GM12873 (cell line): ENCODE measurements around the gene CSNK2A2.

Source experiments
- TF ChIP-seq, protein P1 (sequence below): IDR thresholded peaks from 2 replicates; pipeline ENCODE4 v1.5.1; 2012; ENCODE audit warnings: low read depth, mild to moderate bottlenecking, moderate library complexity, low read length, control low read depth; ENCODE audit not compliant: insufficient read depth; ENCODE audit errors: missing control alignments

The CSNK2A2 gene

GRCh38 chr16:58212824-58213655 lies 15.1 kb upstream of the CSNK2A2 start:
- TF ChIP-seq, protein P1, sequence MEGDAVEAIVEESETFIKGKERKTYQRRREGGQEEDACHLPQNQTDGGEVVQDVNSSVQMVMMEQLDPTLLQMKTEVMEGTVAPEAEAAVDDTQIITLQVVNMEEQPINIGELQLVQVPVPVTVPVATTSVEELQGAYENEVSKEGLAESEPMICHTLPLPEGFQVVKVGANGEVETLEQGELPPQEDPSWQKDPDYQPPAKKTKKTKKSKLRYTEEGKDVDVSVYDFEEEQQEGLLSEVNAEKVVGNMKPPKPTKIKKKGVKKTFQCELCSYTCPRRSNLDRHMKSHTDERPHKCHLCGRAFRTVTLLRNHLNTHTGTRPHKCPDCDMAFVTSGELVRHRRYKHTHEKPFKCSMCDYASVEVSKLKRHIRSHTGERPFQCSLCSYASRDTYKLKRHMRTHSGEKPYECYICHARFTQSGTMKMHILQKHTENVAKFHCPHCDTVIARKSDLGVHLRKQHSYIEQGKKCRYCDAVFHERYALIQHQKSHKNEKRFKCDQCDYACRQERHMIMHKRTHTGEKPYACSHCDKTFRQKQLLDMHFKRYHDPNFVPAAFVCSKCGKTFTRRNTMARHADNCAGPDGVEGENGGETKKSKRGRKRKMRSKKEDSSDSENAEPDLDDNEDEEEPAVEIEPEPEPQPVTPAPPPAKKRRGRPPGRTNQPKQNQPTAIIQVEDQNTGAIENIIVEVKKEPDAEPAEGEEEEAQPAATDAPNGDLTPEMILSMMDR = no peak

- TF ChIP-seq, protein P1 = no peak
Measured at GRCh38 chr16:58211846-58212245, 13.9 kb upstream of the CSNK2A2 start.

- TF ChIP-seq, protein P1 = no peak
Measured at GRCh38 chr16:58211245-58211644, 13.3 kb upstream of the CSNK2A2 start.

GRCh38 chr16:58205276-58206036 lies 7.5 kb upstream of the CSNK2A2 start:
- TF ChIP-seq, protein P1 = no peak

GRCh38 chr16:58201163-58201562 lies 3.3 kb upstream of the CSNK2A2 start:
- TF ChIP-seq, protein P1 = no peak

DNA sequence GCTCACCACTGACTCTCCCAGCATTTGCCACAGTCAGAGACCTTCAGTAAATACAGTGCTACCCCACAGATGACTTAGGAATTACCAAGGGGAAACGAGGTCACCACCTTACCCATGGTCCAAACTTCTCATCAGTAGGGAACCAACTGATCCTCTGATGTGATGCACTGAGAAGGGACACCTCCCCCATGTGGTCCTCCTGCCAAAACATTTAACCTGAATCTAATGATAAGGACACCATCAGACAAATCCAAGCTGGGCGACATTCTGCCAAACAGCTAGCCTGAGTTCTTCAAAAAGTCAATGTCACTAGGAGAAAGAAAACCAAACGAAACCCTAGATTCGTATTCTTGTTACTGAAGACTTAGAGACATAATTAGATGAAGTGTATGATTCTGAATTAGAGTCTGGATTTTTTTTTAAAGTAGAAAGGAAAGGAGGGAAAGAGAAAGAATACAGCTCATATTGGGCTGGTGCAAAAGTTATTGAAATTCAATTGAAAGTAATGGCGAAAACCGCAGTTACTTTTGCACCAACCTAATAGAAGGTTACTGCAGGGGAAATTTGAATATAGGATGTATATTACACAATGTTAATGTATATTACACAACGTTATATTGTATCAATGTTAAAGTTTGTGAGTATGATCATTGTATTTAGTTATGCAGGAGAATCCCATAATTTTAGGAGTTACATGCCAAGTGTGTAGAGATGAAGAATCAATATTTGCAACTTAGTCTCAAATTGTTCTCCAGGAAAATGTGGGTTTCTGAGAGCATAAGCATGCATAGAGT lies 2.3 kb upstream of the CSNK2A2 start:
- TF ChIP-seq, protein P1 = no peak
